GM12865 (cell line): ENCODE data around the gene BATF.

Experiments used
- DNase-seq: peaks from one replicate; pipeline ENCODE4 v3.0.0; 2010; ENCODE audit warnings: low read depth
- H3K4me3 ChIP-seq: 2 replicates; pipeline ENCODE4 v1.5.1; 2011; ENCODE audit warnings: mild to moderate bottlenecking, low read depth, low read length, control low read depth
- CTCF ChIP-seq: IDR thresholded peaks from 2 replicates; pipeline ENCODE4 v1.5.1; 2011; ENCODE audit warnings: low read length, control low read depth, low read depth, inconsistent platforms; ENCODE audit not compliant: insufficient read depth; ENCODE audit errors: missing control alignments

BATF gene

DNA sequence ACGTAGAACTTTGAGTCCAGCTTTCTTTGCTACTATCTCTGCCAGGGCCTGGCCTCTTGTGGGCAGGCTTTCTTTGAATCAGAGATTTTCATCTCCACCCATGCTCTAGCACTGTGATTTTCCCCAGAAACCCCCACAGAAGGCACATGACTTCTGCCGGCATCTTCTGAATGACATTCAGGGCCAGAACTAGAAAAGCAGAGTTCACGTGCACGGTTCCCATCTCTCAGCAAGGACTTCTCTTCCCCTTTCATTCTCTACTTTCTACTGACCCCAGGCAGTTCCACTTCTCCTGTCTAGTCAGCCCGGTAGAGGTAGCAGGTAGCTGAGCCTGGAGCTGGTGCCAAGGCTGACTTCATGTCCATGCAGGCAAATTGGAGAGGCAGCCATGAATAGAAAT, 26.9 kb downstream of the BATF start:
- DNase-seq: peak; percentile 74
- H3K4me3 ChIP-seq: no peak overlapping the region
- no peak for TF ChIP-seq CTCF

DNA sequence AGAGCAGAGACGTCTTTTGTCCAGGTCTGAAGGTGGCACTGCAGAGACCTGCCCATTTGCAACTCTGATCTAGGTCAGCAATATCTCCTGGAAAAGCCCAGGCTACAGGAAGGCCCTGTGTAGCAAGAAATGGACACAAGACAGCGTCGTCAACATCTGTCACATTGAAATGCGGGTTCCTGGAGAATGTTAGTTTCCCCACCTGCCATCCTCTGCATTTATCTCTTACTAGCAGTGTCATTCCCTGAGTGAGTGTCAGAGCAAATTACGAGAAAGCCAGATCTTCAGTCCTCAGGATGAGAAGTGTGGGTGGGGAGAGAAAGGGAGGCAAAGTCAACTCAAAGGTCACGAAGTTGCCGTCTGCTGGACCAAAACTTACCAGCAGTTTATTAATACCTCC, 28.8 kb downstream of the BATF start:
- no peak for TF ChIP-seq CTCF
- H3K4me3 ChIP-seq: no peak overlapping the region
- no peak for DNase-seq

- no peak for DNase-seq
- TF ChIP-seq CTCF: no peak
These were observed 30.9 kb downstream of the BATF start for GRCh38 chr14:75553157-75553556.

GRCh38 chr14:75553761-75554364, 31.6 kb downstream of the BATF start:
- TF ChIP-seq CTCF: no peak
- no peak overlapping the region for H3K4me3 ChIP-seq
- no peak for DNase-seq

More at GRCh38 chr14:75553157-75553556, 30.9 kb downstream of the BATF start:
- H3K4me3 ChIP-seq: no peak overlapping the region

DNA sequence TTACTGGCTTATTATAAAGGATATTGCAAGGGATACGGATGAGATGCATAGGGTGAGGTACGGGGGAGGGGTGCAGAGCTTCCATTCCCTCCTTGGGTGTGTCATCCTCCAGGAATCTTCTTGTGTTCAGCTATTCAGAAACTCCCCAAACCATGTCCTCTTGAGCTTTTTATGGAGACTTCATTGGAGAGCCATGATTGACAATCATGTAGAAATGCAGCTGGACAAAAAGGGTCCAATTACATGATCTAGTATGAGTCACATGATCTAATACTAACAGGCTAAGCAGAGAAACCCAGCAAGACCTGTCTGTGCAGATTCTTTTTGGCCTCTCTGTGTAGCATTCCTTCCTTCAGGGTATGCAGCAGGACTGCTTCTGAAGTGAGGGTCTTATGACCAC, 32.2 kb downstream of the BATF start:
- no peak for DNase-seq
- no peak overlapping the region for H3K4me3 ChIP-seq
- no peak for TF ChIP-seq CTCF

DNA sequence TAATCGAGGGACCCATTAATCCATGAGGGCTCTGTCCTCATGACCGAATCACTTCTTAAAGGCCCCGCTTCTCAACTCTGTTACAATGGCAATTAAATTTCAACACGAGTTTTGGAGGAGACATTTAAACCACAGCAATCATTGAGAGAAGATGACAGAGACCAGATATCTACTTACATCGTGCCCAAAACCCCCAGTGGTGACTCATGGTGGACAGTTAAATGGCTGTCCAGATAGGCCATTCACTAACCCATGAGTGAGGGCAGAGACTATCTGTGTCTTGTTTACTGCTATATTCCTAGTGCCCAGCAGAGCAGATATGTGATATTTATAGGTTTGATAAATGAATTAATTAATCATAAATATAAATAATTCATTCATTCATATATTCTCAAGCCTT, 36.2 kb downstream of the BATF start:
- no peak for DNase-seq
- H3K4me3 ChIP-seq: no peak overlapping the region
- TF ChIP-seq CTCF: no peak

DNA sequence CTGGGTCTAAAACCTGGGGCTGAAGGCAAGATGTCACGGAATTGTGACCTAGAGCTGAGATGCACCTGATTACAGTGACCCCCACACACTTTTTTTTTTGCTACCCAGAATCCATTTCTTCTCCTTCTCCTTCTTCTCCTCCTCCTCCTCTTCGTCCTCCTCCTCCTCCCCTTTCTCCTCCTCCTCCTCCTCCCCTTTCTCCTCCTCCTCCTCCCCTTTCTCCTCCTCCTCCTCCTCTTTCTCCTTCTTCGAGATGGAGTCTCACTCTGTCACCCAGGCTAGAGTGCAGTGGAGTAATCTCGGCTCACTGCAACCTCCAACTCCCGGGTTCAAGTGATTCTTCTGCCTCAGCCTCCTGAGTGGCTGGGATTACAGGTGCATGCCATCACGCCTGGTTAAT, 36.8 kb downstream of the BATF start:
- no peak for TF ChIP-seq CTCF
- no peak overlapping the region for H3K4me3 ChIP-seq
- no peak for DNase-seq
